Measurements from ENCODE around the gene WNT4. TPM values are rescaled to one million over a fixed set of nuclear protein-coding genes. Genes with fewer than 3 reads are reported as not detected.

WNT4 gene
- total RNA-seq (under 1 TPM; 0.14 to 0.36 (median 0.22) TPM), polyA plus RNA-seq (1 to 10 TPM in 1 of 3 donors, under 1 TPM in 2; 0.60 to 1.2 (median 0.92) TPM)

- WGBS, 2 donors: 1 to 3% methylated on average over 106 of the region's 106 CpGs
- Histone ChIP-seq H3K9me3 (no peaks in the 10 kb centered on the region), H3K4me3 (peak within 1 kb of the TSS; percentile 16 to 58 (median 50)), H3K27me3 (peaks cover 0 to 37% (median 11%) of the 10 kb centered on the region in 3 donors), H3K27ac (no peak within 1 kb of the TSS), H3K4me1 (peaks cover 0 to 17% (median 17%) of the 10 kb centered on the region in 4 donors), H3K36me3 (no peaks in the 10 kb centered on the region)
- TF ChIP-seq, protein P1, sequence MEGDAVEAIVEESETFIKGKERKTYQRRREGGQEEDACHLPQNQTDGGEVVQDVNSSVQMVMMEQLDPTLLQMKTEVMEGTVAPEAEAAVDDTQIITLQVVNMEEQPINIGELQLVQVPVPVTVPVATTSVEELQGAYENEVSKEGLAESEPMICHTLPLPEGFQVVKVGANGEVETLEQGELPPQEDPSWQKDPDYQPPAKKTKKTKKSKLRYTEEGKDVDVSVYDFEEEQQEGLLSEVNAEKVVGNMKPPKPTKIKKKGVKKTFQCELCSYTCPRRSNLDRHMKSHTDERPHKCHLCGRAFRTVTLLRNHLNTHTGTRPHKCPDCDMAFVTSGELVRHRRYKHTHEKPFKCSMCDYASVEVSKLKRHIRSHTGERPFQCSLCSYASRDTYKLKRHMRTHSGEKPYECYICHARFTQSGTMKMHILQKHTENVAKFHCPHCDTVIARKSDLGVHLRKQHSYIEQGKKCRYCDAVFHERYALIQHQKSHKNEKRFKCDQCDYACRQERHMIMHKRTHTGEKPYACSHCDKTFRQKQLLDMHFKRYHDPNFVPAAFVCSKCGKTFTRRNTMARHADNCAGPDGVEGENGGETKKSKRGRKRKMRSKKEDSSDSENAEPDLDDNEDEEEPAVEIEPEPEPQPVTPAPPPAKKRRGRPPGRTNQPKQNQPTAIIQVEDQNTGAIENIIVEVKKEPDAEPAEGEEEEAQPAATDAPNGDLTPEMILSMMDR (IDR thresholded peaks at IDR 0.05): peak in 1 of 4 experiments; percentile 18
- TF ChIP-seq POLR2AphosphoS5 (IDR thresholded peaks at IDR 0.05): no peak
- TF ChIP-seq POLR2A (IDR thresholded peaks at IDR 0.05): no peak
- intact Hi-C loops (cut with DNase I): no loop called here
- no peak for DNase-seq
Observed at GRCh38 chr1:22143065-22144033, at the start of gene WNT4. Gene WNT4 (minus strand): TSS chr1:22143097. CDS start chr1:22142922, 175 bp downstream.

DNA sequence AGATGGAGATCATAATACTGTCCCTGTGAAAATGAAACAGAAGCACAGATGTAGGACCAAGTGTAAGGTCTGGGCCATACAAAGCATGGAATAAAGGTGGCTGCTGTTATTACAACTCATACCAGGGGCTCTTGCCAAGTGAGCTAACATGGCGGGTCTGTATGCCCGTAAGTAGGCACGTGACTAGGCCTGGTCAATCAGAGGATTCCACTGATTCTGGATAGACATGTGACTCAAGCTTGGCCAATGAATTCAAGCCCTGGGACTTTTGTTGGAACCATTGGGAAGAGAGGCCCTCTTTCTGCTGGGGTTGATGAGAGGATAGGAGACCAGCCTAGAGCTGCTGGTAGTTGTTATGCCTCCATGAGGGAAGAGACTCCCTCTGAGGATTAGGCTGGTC is 47.8 kb upstream of the WNT4 start:
- intact Hi-C loops (cut with DNase I): no loop called here
- WGBS, 2 donors: 92 to 94% methylated on average over 3 of the region's 3 CpGs
- Histone ChIP-seq H3K9me3 (no peaks in the 10 kb centered on the region), H3K4me3 (no peak overlapping the region), H3K27ac (no peak overlapping the region), H3K27me3 (peaks cover 0 to 20% (median 0%) of the 10 kb centered on the region in 3 donors), H3K4me1 (no peaks in the 10 kb centered on the region), H3K36me3 (no peaks in the 10 kb centered on the region)
- TF ChIP-seq, protein P1 (IDR thresholded peaks at IDR 0.05): no peak
- TF ChIP-seq EP300 (IDR thresholded peaks at IDR 0.05) (no peak), POLR2A (IDR thresholded peaks at IDR 0.05) (no peak), POLR2AphosphoS5 (IDR thresholded peaks at IDR 0.05) (no peak)
- DNase-seq: no peak

DNA sequence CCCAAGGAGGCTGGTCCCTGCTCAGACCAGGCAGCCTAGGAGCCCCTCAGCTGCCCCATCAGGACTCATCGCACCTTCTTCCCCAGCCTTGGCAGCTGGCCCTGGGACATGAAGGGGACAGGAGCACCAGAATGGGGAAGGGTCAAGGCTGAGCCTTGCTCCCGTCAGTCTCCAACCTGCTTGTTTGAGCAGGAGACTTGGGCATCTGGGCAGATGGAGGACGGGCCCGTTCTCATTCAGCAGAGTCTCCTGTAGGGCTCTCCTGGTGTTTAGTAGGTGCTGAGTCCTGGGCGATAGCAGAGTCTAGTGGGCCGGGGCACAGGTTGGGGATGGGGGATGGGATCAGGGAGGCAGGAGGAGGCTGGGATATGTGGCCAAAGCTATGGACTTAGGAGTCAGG is 47.4 kb upstream of the WNT4 start:
- no peaks in the 10 kb centered on the region for H3K36me3 ChIP-seq
- WGBS, 2 donors: 94 to 96% methylated on average over 6 of the region's 6 CpGs
- no peak for DNase-seq
- no peak overlapping the region for H3K4me3 ChIP-seq
- H3K27ac ChIP-seq: no peak overlapping the region
- H3K9me3 ChIP-seq: no peaks in the 10 kb centered on the region
- TF ChIP-seq POLR2A (IDR thresholded peaks at IDR 0.05): no peak
- no peak for TF ChIP-seq POLR2AphosphoS5 (IDR thresholded peaks at IDR 0.05)
- no peak for TF ChIP-seq EP300 (IDR thresholded peaks at IDR 0.05)
- TF ChIP-seq, protein P1 (IDR thresholded peaks at IDR 0.05): no peak
- no peaks in the 10 kb centered on the region for H3K4me1 ChIP-seq
- peaks cover 0 to 20% (median 0%) of the 10 kb centered on the region in 3 donors for H3K27me3 ChIP-seq
- intact Hi-C loops (cut with DNase I): no loop called here

DNA sequence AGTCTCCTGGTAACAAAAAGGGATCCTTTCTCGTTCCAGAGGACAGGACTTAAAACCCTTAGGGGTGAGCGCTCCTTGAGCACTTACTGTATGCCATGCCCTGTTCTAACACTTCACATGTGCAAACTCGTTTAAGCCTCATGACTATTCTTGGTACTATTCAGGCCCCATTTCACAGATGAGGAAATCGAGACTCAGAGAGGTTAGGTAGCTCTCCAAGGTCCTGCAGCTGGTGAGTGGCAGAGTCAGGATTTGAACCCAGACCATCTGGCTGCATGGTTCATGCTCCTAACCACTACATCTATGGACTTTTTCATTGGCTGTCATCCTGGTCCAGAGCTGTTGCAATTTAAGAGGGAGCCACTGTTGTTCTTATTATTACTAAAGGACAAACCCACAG is 46.7 kb upstream of the WNT4 start:
- no peak for DNase-seq
- Histone ChIP-seq H3K4me3 (no peak overlapping the region), H3K4me1 (no peaks in the 10 kb centered on the region), H3K27me3 (peaks cover 0 to 20% (median 0%) of the 10 kb centered on the region in 3 donors), H3K27ac (no peak overlapping the region), H3K9me3 (no peaks in the 10 kb centered on the region), H3K36me3 (no peaks in the 10 kb centered on the region)
- intact Hi-C loops (cut with DNase I): no loop called here
- TF ChIP-seq EP300 (IDR thresholded peaks at IDR 0.05): no peak
- WGBS, 2 donors: 83% methylated on average over 4 of the region's 4 CpGs

DNA sequence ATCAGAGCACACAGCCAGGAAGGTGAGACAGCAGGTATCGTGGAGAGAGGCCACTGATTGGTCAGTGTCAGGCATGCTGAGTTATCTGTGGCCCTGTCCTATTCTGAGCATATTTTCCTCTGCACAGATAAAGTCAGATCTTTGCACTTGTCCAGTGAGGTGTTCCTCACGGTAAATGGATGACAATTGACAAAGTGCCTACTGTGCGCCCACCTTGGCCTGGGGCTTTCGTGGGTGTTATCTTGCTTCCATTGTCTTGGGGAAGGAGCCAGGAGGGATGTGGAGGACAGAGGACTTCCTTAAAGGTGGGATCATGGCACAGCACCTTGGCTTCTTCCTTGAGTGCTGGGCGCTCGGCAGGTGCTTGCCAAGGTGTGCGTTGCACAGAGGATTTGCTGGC is 46.0 kb upstream of the WNT4 start:
- DNase-seq: no peak
- intact Hi-C loops (cut with DNase I): no loop called here

More for the DNA sequence above, 46.0 kb upstream of the WNT4 start:
- TF ChIP-seq POLR2AphosphoS5 (IDR thresholded peaks at IDR 0.05): no peak
- TF ChIP-seq POLR2A (IDR thresholded peaks at IDR 0.05): no peak
- Histone ChIP-seq H3K4me1 (no peaks in the 10 kb centered on the region), H3K9me3 (no peaks in the 10 kb centered on the region), H3K36me3 (no peaks in the 10 kb centered on the region), H3K4me3 (no peak overlapping the region), H3K27ac (no peak overlapping the region), H3K27me3 (peaks cover 0 to 20% (median 0%) of the 10 kb centered on the region in 3 donors)
- whole genome bisulfite sequencing, 2 donors: 86 to 90% methylated on average over 7 of the region's 7 CpGs
